Activated CD4-positive, alpha-beta T cell treated with anti-CD3 and anti-CD28 coated beads, Interleukin-10, Interleukin-2, amounts not matched to agents 100 ng/mL and 50 ng/mL, durations not matched to agents 16 hours and 8 hours (primary cell): ENCODE data around the gene GSTM3.
"Not testable (repeated sequence)": the region's sequence is repeated elsewhere in the genome, so short reads cannot be mapped to it uniquely, and the experiment has no call there.

Experiments used
- DNase-seq: peaks from one replicate; pipeline ENCODE4 v3.0.0-alpha.2; 2020

Gene GSTM3

DNA sequence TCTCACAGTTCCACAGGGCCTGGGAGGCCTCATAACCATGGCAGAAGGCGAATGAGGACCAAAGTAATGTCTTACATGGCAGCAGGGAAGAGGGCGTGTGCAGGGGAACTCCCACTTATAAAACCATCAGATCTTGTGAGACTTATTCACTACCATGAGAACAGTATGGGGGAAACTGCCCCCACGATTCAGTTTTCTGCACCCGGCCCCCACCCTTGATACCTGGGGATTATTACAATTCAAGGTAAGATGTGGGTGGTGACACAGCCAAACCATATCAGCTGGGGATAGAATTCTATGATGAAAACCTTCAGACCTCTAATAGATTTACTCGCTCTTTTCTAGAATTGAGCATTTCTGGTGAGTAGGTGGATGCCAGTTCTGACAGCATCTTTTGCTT lies 46.4 kb downstream of the GSTM3 start:
- not testable (repeated sequence) for DNase-seq

DNA sequence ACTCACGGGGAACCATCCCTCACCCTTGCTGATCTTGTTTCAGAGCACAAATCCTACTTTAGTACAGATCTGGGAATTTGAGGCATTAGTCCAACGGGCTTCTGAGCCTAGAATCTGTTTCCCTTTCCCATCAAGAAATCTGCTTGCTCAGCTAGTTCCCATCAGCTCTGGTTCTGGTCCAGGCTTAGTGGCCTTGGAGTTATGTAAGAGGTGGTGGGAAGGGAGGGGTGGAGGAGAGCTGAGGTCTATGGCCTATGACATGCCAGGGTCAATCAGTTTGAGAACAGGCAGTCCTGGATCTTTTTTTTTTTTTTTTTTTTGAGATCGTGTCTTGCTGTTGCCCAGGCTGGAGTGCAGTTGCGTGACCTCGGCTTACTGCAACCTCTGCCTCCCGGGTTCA lies 49.1 kb downstream of the GSTM3 start:
- DNase-seq = no peak

DNA sequence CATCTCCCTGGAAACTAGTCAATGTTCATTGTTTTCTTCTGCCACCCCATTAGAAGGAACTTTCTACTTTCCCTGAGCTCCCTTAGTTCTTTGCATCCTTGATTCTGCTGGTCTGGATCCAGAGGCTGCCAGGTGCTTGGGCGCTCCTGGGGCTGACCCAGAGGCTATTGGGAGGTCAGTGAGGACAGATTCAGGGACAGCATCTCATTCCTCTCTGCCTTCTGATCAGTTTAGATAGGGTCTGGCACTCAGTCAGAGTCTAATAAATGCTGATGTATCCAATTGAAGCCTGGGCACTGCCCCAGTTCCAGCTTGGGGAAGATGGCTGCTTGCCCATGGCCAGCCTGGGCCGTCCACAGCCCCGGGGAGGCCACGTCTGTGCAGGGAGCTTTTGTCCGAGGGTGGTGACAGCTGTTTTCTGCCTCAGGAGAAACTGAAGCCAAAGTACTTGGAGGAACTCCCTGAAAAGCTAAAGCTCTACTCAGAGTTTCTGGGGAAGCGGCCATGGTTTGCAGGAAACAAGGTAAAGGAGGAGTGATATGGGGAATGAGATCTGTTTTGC lies 50.9 kb downstream of the GSTM3 start:
- DNase-seq = no peak

DNA sequence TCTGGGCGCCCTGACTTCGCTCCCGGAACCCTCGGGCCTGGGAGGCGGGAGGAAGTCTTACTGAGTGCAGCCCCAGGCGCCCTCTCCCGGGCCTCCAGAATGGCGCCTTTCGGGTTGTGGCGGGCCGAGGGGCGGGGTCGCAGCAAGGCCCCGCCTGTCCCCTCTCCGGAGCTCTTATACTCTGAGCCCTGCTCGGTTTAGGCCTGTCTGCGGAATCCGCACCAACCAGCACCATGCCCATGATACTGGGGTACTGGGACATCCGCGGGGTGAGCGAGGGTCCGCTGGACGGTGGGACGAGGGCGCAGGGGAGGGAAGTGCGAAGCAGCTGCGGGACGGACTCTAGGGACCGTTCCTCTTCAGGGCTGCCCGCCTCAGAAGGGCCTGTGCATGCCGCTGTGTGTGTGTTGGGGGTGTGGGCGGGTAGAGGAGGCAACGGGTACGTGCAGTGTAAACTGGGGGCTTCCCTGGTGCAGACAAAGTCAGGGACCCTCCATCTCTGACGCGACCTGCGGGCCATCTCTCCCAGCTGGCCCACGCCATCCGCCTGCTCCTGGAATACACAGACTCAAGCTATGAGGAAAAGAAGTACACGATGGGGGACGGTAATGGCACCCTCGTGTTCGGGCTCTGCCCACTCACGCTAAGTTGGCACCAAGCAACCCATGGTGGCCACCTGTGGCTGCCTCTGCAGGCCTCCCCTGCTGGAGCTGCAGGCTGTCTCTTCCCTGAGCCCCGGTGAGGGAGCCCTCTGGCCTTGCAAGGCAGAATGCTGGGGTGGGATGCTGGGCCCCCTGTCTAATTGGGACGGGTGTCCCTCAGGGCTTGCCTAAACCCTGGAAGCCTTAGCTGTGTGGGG lies 53.0 kb downstream of the GSTM3 start, which contains the start of gene GSTM1:
Gene GSTM1 (plus strand): TSS at position 177 of the 859 bp plus-strand sequence. CDS start 57 bp downstream, at position 234.
- DNase-seq = no peak

DNA sequence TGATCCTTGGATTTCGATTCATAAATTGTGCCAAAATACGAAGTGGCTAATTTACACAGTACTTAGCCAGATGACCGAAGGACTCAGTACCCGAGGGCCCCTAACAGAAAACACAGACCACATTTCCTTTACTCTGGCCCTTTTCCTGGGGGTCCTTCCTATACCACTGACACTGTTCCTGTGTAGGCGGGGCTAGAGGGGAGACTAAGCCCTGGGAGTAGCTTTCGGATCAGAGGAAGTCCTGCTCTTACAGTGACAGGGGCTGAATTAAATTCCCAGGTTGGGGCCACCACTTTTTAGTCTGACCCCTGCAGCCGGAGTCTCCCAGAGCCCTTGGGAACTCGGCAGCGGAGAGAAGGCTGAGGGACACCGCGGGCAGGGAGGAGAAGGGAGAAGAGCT lies 53.7 kb downstream of the GSTM3 start:
- DNase-seq = not testable (repeated sequence)

DNA sequence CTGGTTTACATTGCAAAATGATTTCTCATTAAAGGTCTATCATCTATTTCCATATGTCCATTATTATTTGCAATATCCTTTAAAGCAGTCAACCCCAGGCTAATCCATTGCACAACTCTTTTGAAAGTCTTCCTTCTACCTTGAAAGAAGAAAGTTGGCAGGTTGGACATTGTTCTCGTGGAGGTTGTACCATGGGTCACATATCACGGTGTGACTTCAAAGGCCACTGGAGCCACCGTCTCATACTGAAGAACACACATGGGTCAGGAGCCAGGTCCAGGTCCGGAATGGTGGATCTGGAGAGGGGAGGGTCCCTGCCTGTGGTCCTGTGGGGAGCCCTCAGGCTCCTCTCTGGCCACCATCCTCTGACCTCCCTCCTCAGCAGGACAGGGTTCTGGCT lies 54.9 kb downstream of the GSTM3 start:
- DNase-seq = not testable (repeated sequence)

DNA sequence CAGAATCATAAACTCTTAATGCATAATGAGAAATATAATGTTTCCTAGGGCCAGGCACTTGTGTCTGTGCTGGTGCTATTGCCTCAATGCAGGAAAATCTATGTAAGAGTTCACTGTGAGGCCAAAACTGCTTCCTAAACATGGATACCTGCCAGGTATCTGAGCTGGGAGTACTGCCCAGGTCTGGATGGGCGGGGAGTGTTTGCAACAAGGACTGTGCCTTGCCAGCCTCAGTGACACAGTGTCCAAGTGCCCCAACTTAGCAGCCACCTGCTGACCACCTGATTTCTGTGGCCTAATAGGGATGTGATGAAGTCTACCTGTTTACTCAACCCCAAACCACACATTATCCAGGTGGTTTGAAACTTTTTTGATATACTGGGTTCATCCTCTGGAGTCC lies 55.4 kb downstream of the GSTM3 start:
- DNase-seq = not testable (repeated sequence)

DNA sequence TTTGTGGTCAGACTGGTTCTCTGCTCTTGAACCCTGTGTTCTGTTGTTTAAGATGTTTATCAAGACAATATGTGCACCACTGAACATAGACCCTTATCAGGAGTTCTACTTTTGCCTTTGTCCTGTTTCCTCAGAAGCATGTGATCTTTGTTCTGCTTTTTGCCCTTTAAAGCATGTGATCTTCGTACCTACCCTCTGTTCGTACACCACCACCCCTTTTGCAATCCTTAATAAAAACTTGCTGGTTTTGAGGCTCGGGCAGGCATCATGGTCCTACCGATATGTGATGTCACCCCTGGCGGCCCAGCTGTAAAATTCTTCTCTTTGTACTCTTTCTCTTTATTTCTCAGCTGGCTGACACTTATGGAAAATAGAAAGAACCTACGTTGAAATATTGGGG lies 56.1 kb downstream of the GSTM3 start:
- DNase-seq = not testable (repeated sequence)
